Measurements from ENCODE around the gene TCP11. TPM values are rescaled to one million over a fixed set of nuclear protein-coding genes. Genes with fewer than 3 reads are reported as not detected.

TCP11 gene
- total and polyA plus RNA-seq, 11 donors: 0.04 TPM; not detected in 10

DNA sequence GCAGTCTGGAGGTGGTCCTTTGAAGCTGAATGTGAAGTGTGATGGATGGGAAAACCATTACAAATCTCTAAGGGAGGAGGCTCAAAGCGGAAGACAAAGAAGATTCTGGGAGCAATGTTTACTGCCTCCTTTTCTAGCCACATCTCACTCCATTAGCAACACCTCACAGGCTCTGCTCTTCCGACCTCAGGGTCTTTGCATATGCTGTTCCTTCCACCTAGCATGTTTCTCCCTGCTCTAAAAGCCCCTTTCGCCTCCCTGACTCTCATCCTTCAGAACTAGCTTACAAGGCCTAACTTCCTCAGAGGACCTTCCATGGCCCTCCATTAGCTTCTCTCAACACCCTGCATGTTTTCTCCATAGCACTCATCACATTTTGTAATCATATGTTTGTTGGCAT lies 4.6 kb upstream of the TCP11 start:
- Histone ChIP-seq H3K4me3 (no peak overlapping the region), H3K36me3 (no peaks in the 10 kb centered on the region), H3K9me3 (no peaks in the 10 kb centered on the region), H3K27me3 (peaks cover 0 to 8% (median 0%) of the 10 kb centered on the region in 9 donors), H3K27ac (no peak overlapping the region), H3K4me1 (peaks cover 0 to 18% (median 1%) of the 10 kb centered on the region in 12 donors)
- no peak for DNase-seq
- WGBS, 4 donors: 92 to 96% (median 94%) methylated on average over 3 of the region's 3 CpGs
- intact Hi-C loops (cut with DNase I): loop anchor here (1.0 to 10.0 kb wide), 13 partner anchors 57 to 281 kb away; partner anchors contain the start of genes ANKS1A (in 1 of the 10) and TAF11 (in 1 of the 10)
- peak in 1 of 4 donors; percentile 19 for ATAC-seq
- TF ChIP-seq CTCF (IDR thresholded peaks at IDR 0.05) (no peak), POLR2A (IDR thresholded peaks at IDR 0.05) (no peak)

- no peak for ATAC-seq
- Histone ChIP-seq H3K27me3 (peaks cover 0 to 8% (median 0%) of the 10 kb centered on the region in 9 donors), H3K36me3 (no peaks in the 10 kb centered on the region), H3K9me3 (no peaks in the 10 kb centered on the region), H3K27ac (no peak overlapping the region), H3K4me1 (peaks cover 0 to 19% (median 3%) of the 10 kb centered on the region in 12 donors), H3K4me3 (no peak overlapping the region)
- TF ChIP-seq POLR2A (IDR thresholded peaks at IDR 0.05) (no peak), CTCF (IDR thresholded peaks at IDR 0.05) (no peak)
- DNase-seq: no peak
- WGBS, 4 donors: 74 to 80% (median 79%) methylated on average over 5 of the region's 5 CpGs
- intact Hi-C loops (cut with DNase I): loop anchor here in 7 of 10 donors (5.0 to 10.0 kb wide), 7 partner anchors 62 to 616 kb away; partner anchors contain the start of genes ANKS1A (in 1 of the 7) and TAF11 (in 1 of the 7)
These were observed 1.7 kb upstream of the TCP11 start for GRCh38 chr6:35142588-35143569.

DNA sequence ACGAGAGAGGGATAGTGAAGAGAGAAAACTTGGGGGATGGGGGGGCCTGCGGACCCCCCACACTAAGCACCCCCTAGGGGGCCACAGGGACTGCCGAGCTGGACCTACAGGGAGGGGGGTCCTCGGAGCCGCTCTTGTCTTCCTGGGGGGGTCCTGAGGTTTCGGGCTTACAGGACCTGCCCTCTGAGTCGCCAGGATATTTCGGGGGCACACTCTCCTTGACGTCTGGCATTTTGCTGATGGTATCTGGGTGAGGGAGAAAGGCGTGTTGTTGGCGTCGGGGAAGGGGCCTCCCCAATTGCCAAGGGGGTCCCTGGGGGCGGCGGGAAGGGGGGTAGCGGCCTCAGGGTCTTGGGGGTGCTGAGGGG lies 516 bp downstream of the TCP11 start:
- H3K4me3 ChIP-seq: peak overlapping the region in 8 of 12 donors; percentile 23 to 47 (median 38)
- H3K27me3 ChIP-seq: peaks cover 0 to 8% (median 0%) of the 10 kb centered on the region in 9 donors
- no peaks in the 10 kb centered on the region for H3K9me3 ChIP-seq
- no peak overlapping the region for H3K27ac ChIP-seq
- intact Hi-C loops (cut with DNase I): loop anchor here in 9 of 10 donors (1.0 to 10.0 kb wide), 9 partner anchors 64 to 613 kb away; partner anchors contain the start of genes ANKS1A (in 1 of the 9) and TAF11 (in 1 of the 9)
- no peaks in the 10 kb centered on the region for H3K36me3 ChIP-seq
- no peak for DNase-seq
- peaks cover 0 to 19% (median 3%) of the 10 kb centered on the region in 12 donors for H3K4me1 ChIP-seq
- ATAC-seq: peak in 2 of 4 donors; percentile 8 to 15
- TF ChIP-seq POLR2A (IDR thresholded peaks at IDR 0.05) (no peak), CTCF (IDR thresholded peaks at IDR 0.05) (no peak)
- 55 to 63% (median 58%) methylated on average over 15 of the region's 15 CpGs for WGBS, 4 donors
